Measurements from ENCODE around the gene EPB41L3.

GRCh38 chr18:5462227-5462626 lies 81.6 kb downstream of the EPB41L3 start:
- TF ChIP-seq CTCF (IDR thresholded peaks at IDR 0.05) (no peak), POLR2A (IDR thresholded peaks at IDR 0.05) (no peak), POLR2AphosphoS5 (IDR thresholded peaks at IDR 0.05) (no peak)

Measured in prostate gland (tissue), 2 donors.